ENCODE data around the gene RCAN2. TPM values are rescaled to one million over a fixed set of nuclear protein-coding genes. Genes with fewer than 3 reads are reported as not detected.

The RCAN2 gene
- total and polyA plus RNA-seq, 2 donors (not counting 3 experiments of a cell fraction or from before 2014, with no cell fraction given), result 0.07 to 0.33 TPM

DNA sequence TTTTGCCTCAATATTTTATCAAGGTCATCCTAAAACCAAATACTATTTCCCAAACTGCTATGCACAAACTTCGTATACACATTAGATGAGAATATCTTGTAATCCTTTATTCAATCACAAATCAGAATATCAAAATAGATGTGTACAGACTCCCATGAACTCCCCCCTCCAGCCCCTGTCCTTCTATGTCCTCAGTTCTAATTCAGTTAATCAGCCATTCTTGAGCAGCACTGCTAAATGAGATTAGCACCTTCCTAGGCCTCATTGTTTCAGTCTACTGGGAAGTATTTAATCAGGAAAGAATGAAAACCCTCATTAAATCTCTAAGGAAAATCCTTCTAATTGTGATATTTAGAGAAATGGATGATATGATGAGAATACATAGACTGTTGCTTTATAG is 36.6 kb downstream of the RCAN2 start:
- no peak overlapping the region for H3K27ac ChIP-seq (ENCODE audit: insufficient read depth, low read depth, low read length)
- BruUV-seq (replicated peaks), result no TSS peak
- no peaks in the 10 kb centered on the region for H3K27me3 ChIP-seq (ENCODE audit: control insufficient read depth in 2 of 2, insufficient read depth in 2 of 2, low read length in 2 of 2)
- DNase-seq (ENCODE audit: low read depth, low spot score), result no peak
- no peak overlapping the region for H3K9ac ChIP-seq (replicated peaks; ENCODE audit: extremely low read depth, insufficient read depth, low read length)
- ChIA-PET POLR2A (no interaction called here), CTCF (no interaction called here)
- H3K9me1 ChIP-seq (replicated peaks; ENCODE audit: control insufficient read depth, extremely low read depth, insufficient read depth, low read length), result no peaks in the 10 kb centered on the region
- H3K4me2 ChIP-seq (ENCODE audit: insufficient read depth, low read length), result no peak overlapping the region
- intact Hi-C loops (cut with micrococcal nuclease) (no loop called here), dilution Hi-C loops (cut with MboI; ENCODE audit: extremely low pct_ligation_motif_present, low sequenced_read_pairs) (no loop called here)
- no peaks in the 10 kb centered on the region for H4K20me1 ChIP-seq (replicated peaks; ENCODE audit: control insufficient read depth, extremely low read depth, insufficient read depth, low read length)
- no peak overlapping the region for H2AFZ ChIP-seq (ENCODE audit: low read depth, low read length)
- no peak overlapping the region for H3K4me3 ChIP-seq (replicated peaks in 1 of 3; ENCODE audit: insufficient read depth in 1 of 3, low read depth in 1 of 3, low read length in 3 of 3)
- FAIRE-seq, result no peak
- TF ChIP-seq EZH2 (IDR thresholded peaks at IDR 0.05; ENCODE audit: borderline replicate concordance, low read depth, low read length, severe bottlenecking), result no peak
- no peak for TF ChIP-seq POLR2AphosphoS5 (IDR thresholded peaks at IDR 0.05; ENCODE audit: insufficient read depth, low read depth, low read length)
- no peaks in the 10 kb centered on the region for H3K9me3 ChIP-seq (replicated peaks; ENCODE audit: control insufficient read depth, insufficient read depth, low read length)
- no peaks in the 10 kb centered on the region for H3K36me3 ChIP-seq (ENCODE audit: control insufficient read depth in 2 of 2, extremely low read depth in 1 of 2, insufficient read depth in 2 of 2, low read length in 2 of 2)
- no peaks in the 10 kb centered on the region for H3K4me1 ChIP-seq (ENCODE audit: control insufficient read depth, extremely low read depth, insufficient read depth, low read length)
- no peaks in the 10 kb centered on the region for H3K79me2 ChIP-seq (ENCODE audit: control insufficient read depth, insufficient read depth, low read length)

DNA sequence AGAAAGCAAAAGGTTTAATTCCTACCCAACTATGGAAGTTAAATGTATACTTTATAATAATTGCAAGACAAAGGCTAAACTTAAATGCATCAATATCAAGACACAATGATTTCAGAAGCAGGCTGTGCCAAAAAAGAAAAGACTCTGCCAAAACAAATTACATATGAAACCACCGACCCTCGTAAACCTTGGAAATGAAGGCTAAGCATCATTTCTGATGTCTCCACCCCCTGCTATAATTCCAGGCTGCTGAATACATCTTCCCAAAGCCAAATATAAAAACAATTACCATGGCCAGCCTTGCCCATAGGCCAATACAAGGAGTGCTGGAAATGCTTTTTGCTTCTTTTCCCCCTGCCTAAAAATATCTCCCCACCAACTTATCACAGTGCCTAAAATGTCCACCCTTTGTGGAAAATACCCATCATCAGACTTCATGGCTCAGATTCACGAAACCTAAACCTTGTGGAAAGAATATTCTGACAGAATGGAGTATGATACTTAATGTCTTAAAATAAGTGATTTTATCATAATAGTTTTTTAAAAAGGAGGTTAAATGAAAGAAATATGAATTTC is 37.4 kb downstream of the RCAN2 start:
- no peaks in the 10 kb centered on the region for H3K27me3 ChIP-seq (ENCODE audit: control insufficient read depth in 2 of 2, insufficient read depth in 2 of 2, low read length in 2 of 2)
- H3K27ac ChIP-seq (ENCODE audit: insufficient read depth, low read depth, low read length), result no peak overlapping the region
- no TSS peak for BruUV-seq (replicated peaks)
- intact Hi-C loops (cut with micrococcal nuclease) (no loop called here), dilution Hi-C loops (cut with MboI; ENCODE audit: extremely low pct_ligation_motif_present, low sequenced_read_pairs) (no loop called here)
- H3K4me1 ChIP-seq (ENCODE audit: control insufficient read depth, extremely low read depth, insufficient read depth, low read length), result no peaks in the 10 kb centered on the region
- no peaks in the 10 kb centered on the region for H3K36me3 ChIP-seq (ENCODE audit: control insufficient read depth in 2 of 2, extremely low read depth in 1 of 2, insufficient read depth in 2 of 2, low read length in 2 of 2)
- no peak overlapping the region for H3K4me3 ChIP-seq (replicated peaks in 1 of 3; ENCODE audit: insufficient read depth in 1 of 3, low read depth in 1 of 3, low read length in 3 of 3)
- H3K9me3 ChIP-seq (replicated peaks; ENCODE audit: control insufficient read depth, insufficient read depth, low read length), result no peaks in the 10 kb centered on the region
- no peak overlapping the region for H3K9ac ChIP-seq (replicated peaks; ENCODE audit: extremely low read depth, insufficient read depth, low read length)
- no peak for TF ChIP-seq POLR2A (IDR thresholded peaks at IDR 0.05; ENCODE audit: low read depth, low read length)
- TF ChIP-seq, protein P1, sequence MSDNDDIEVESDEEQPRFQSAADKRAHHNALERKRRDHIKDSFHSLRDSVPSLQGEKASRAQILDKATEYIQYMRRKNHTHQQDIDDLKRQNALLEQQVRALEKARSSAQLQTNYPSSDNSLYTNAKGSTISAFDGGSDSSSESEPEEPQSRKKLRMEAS (IDR thresholded peaks at IDR 0.05; ENCODE audit: insufficient read depth, insufficient read length), result no peak
- no peak for TF ChIP-seq MYC (IDR thresholded peaks at IDR 0.05; ENCODE audit: low read depth, low read length)
- TF ChIP-seq, protein P2, sequence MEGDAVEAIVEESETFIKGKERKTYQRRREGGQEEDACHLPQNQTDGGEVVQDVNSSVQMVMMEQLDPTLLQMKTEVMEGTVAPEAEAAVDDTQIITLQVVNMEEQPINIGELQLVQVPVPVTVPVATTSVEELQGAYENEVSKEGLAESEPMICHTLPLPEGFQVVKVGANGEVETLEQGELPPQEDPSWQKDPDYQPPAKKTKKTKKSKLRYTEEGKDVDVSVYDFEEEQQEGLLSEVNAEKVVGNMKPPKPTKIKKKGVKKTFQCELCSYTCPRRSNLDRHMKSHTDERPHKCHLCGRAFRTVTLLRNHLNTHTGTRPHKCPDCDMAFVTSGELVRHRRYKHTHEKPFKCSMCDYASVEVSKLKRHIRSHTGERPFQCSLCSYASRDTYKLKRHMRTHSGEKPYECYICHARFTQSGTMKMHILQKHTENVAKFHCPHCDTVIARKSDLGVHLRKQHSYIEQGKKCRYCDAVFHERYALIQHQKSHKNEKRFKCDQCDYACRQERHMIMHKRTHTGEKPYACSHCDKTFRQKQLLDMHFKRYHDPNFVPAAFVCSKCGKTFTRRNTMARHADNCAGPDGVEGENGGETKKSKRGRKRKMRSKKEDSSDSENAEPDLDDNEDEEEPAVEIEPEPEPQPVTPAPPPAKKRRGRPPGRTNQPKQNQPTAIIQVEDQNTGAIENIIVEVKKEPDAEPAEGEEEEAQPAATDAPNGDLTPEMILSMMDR (IDR thresholded peaks at IDR 0.05; ENCODE audit: extremely low read depth in 1 of 2, insufficient read depth in 1 of 2, low read depth in 1 of 2, low read length in 2 of 2), result no peak
- TF ChIP-seq FOS (IDR thresholded peaks at IDR 0.05; ENCODE audit: borderline replicate concordance, insufficient read depth, low read length), result no peak
- H2AFZ ChIP-seq (ENCODE audit: low read depth, low read length), result no peak overlapping the region
- H3K9me1 ChIP-seq (replicated peaks; ENCODE audit: control insufficient read depth, extremely low read depth, insufficient read depth, low read length), result no peaks in the 10 kb centered on the region
- DNase-seq (ENCODE audit: low read depth, low spot score) (no peak), FAIRE-seq (no peak)
- POLR2A ChIA-PET, result no interaction called here
- H3K79me2 ChIP-seq (ENCODE audit: control insufficient read depth, insufficient read depth, low read length), result no peaks in the 10 kb centered on the region
- CTCF ChIA-PET, result no interaction called here
- H3K4me2 ChIP-seq (ENCODE audit: insufficient read depth, low read length), result no peak overlapping the region
- H4K20me1 ChIP-seq (replicated peaks; ENCODE audit: control insufficient read depth, extremely low read depth, insufficient read depth, low read length), result no peaks in the 10 kb centered on the region
